Activated CD4-positive, alpha-beta T cell treated with anti-CD3 and anti-CD28 coated beads, Interleukin-2, amount 50 U/mL, for 24 hours (primary cell): Measurements from ENCODE around the gene DPM3.
"Not testable (repeated sequence)": the region's sequence is repeated elsewhere in the genome, so short reads cannot be mapped to it uniquely, and the experiment has no call there.

ENCODE experiments used
- DNase-seq, 2 donors: peaks; one replicate each; pipeline ENCODE4 v3.0.0-alpha.2; 2020; ENCODE audit warnings: low read depth in 1 of 2, low spot score in 1 of 2

The DPM3 gene

GRCh38 chr1:155175281-155175926, 35.1 kb upstream of the DPM3 start:
- DNase-seq, result no peak

GRCh38 chr1:155174324-155175280, 34.3 kb upstream of the DPM3 start:
- DNase-seq, result peak in 1 of 2 donors; percentile 32

- DNase-seq, result peak; percentile 44 to 69
Measured at GRCh38 chr1:155173478-155174323, 33.4 kb upstream of the DPM3 start, which contains the start of gene TRIM46. Gene TRIM46, plus strand, starts transcription at chr1:155173849. Its CDS starts 118 bp downstream, at chr1:155173967.

GRCh38 chr1:155172732-155173477, 32.6 kb upstream of the DPM3 start, which contains the start of gene KRTCAP2:
Gene KRTCAP2, minus strand, starts transcription at chr1:155173304. Its CDS starts 80 bp downstream, at chr1:155173224.
- DNase-seq, result peak; percentile 86 to 93

- no peak for DNase-seq
Measured at GRCh38 chr1:155171836-155172731, 31.8 kb upstream of the DPM3 start.

GRCh38 chr1:155170806-155171205, 30.5 kb upstream of the DPM3 start:
- DNase-seq, result no peak

GRCh38 chr1:155170101-155170785, 29.9 kb upstream of the DPM3 start:
- no peak for DNase-seq

- no peak for DNase-seq
Measured at GRCh38 chr1:155169541-155169940, 29.2 kb upstream of the DPM3 start.

GRCh38 chr1:155168456-155169210, 28.3 kb upstream of the DPM3 start:
- no peak for DNase-seq

- not testable (repeated sequence) for DNase-seq
Measured at GRCh38 chr1:155168105-155168445, 27.7 kb upstream of the DPM3 start.

- DNase-seq, result peak; percentile 78 to 84
Measured at GRCh38 chr1:155167166-155168104, 27.1 kb upstream of the DPM3 start.

- no peak for DNase-seq
Measured at GRCh38 chr1:155166471-155167165, 26.3 kb upstream of the DPM3 start.

GRCh38 chr1:155166051-155166470, 25.7 kb upstream of the DPM3 start:
- no peak for DNase-seq

GRCh38 chr1:155164625-155165024, 24.3 kb upstream of the DPM3 start:
- not testable (repeated sequence) for DNase-seq

GRCh38 chr1:155163785-155164184, 23.5 kb upstream of the DPM3 start:
- not testable (repeated sequence) for DNase-seq

- not testable (repeated sequence) for DNase-seq
Measured at GRCh38 chr1:155162631-155163030, 22.3 kb upstream of the DPM3 start.
